Measurements from ENCODE around the gene AGAP1.

DNA sequence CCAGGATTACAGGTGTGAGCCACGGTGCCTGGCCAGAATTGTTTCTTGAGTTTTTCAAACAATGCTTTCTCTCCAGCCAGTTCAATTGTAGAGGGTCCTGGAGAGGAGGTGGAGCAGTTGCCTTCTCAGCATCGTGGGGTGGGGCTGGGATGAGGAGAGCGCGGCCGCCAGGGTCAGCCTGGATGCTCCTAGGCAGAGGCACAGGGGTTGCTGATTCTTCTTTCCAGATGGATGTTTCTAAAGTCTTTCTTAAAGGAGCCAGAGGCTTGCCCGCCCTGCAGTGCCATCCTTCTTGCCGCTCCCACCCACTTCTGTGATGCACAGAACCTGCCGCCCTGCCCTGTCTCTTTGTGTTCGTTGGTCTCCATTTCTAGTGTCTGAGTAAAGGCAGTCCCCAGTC lies 61.1 kb downstream of the AGAP1 start:
- TF ChIP-seq TAF1 (IDR thresholded peaks at IDR 0.05; ENCODE audit: borderline replicate concordance, insufficient read depth, low read length), result no peak
- TF ChIP-seq, protein P1, sequence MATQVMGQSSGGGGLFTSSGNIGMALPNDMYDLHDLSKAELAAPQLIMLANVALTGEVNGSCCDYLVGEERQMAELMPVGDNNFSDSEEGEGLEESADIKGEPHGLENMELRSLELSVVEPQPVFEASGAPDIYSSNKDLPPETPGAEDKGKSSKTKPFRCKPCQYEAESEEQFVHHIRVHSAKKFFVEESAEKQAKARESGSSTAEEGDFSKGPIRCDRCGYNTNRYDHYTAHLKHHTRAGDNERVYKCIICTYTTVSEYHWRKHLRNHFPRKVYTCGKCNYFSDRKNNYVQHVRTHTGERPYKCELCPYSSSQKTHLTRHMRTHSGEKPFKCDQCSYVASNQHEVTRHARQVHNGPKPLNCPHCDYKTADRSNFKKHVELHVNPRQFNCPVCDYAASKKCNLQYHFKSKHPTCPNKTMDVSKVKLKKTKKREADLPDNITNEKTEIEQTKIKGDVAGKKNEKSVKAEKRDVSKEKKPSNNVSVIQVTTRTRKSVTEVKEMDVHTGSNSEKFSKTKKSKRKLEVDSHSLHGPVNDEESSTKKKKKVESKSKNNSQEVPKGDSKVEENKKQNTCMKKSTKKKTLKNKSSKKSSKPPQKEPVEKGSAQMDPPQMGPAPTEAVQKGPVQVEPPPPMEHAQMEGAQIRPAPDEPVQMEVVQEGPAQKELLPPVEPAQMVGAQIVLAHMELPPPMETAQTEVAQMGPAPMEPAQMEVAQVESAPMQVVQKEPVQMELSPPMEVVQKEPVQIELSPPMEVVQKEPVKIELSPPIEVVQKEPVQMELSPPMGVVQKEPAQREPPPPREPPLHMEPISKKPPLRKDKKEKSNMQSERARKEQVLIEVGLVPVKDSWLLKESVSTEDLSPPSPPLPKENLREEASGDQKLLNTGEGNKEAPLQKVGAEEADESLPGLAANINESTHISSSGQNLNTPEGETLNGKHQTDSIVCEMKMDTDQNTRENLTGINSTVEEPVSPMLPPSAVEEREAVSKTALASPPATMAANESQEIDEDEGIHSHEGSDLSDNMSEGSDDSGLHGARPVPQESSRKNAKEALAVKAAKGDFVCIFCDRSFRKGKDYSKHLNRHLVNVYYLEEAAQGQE (IDR thresholded peaks at IDR 0.05; ENCODE audit: insufficient read depth in 1 of 2, low read depth in 2 of 2, low read length in 2 of 2), result no peak
- TF ChIP-seq POLR2AphosphoS5 (IDR thresholded peaks at IDR 0.05; ENCODE audit: low read depth, low read length), result no peak
- no peak for TF ChIP-seq FOXP2 (optimal IDR thresholded peaks at IDR 0.05; ENCODE audit: borderline replicate concordance, extremely low read depth, extremely low read length, insufficient read depth)
